ENCODE results near the gene CACNG1. TPM values are rescaled to one million over a fixed set of nuclear protein-coding genes. Genes with fewer than 3 reads are reported as not detected.

Gene CACNG1
- polyA plus RNA-seq, 1 donor (not counting 4 experiments of a cell fraction or from before 2014, with no cell fraction given) = not detected

DNA sequence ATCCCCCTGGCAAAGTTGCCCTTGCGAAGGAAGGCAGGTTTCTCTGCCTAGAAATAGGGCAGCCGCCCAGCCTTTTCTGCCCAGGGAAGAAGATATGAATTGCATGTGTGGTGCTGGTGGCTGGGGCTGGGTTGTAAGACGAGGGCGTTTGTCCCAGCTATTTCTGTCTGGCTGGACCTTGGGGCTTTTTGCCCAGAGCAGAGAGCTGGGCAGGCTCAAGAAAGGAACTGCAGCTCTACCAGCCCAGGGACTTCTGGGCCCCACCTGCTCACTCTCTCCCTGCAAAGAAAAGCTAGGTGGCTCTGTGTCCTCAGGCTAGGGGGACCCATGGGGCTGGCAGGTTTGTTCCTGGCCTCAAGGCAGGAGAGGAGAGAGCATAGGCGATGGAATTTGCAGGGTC, 586 bp downstream of the CACNG1 start:
- Histone ChIP-seq H3K9me3 (ENCODE audit: control insufficient read depth, low read depth, low read length) (no peaks in the 10 kb centered on the region), H3K36me3 (ENCODE audit: control insufficient read depth in 2 of 2, extremely low read depth in 1 of 2, insufficient read depth in 2 of 2, low read length in 2 of 2) (no peaks in the 10 kb centered on the region), H3K79me2 (ENCODE audit: control insufficient read depth, insufficient read depth, low read length) (no peaks in the 10 kb centered on the region), H3K4me3 (ENCODE audit: control insufficient read depth in 2 of 3, extremely low read depth in 1 of 3, insufficient read depth in 2 of 3, low read depth in 1 of 3, low read length in 3 of 3) (no peak overlapping the region), H3K27me3 (ENCODE audit: control insufficient read depth, extremely low read depth, insufficient read depth, low read length) (peaks cover 5% of the 10 kb centered on the region), H4K20me1 (ENCODE audit: control insufficient read depth, extremely low read depth, insufficient read depth, low read length) (no peaks in the 10 kb centered on the region), H3K9ac (ENCODE audit: control insufficient read depth, extremely low read depth, insufficient read depth, low read length) (no peak overlapping the region), H3K4me1 (ENCODE audit: control insufficient read depth, extremely low read depth, insufficient read depth, low read length) (no peaks in the 10 kb centered on the region), H3K27ac (ENCODE audit: control insufficient read depth, insufficient read depth, low read length) (no peak overlapping the region), H2AFZ (ENCODE audit: control insufficient read depth, low read length) (no peak overlapping the region), H3K4me2 (ENCODE audit: control insufficient read depth, extremely low read depth, insufficient read depth, low read depth, low read length) (no peak overlapping the region), H3K9me1 (ENCODE audit: control insufficient read depth, extremely low read depth, insufficient read depth, low read length) (no peaks in the 10 kb centered on the region)
- dilution Hi-C loops (cut with MboI; ENCODE audit: extremely low pct_ligation_motif_present, low sequenced_read_pairs) = no loop called here
- FAIRE-seq = no peak
- TF ChIP-seq, protein P1, sequence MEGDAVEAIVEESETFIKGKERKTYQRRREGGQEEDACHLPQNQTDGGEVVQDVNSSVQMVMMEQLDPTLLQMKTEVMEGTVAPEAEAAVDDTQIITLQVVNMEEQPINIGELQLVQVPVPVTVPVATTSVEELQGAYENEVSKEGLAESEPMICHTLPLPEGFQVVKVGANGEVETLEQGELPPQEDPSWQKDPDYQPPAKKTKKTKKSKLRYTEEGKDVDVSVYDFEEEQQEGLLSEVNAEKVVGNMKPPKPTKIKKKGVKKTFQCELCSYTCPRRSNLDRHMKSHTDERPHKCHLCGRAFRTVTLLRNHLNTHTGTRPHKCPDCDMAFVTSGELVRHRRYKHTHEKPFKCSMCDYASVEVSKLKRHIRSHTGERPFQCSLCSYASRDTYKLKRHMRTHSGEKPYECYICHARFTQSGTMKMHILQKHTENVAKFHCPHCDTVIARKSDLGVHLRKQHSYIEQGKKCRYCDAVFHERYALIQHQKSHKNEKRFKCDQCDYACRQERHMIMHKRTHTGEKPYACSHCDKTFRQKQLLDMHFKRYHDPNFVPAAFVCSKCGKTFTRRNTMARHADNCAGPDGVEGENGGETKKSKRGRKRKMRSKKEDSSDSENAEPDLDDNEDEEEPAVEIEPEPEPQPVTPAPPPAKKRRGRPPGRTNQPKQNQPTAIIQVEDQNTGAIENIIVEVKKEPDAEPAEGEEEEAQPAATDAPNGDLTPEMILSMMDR (optimal IDR thresholded peaks at IDR 0.05 in 1 of 3, IDR thresholded peaks at IDR 0.05 in 1 of 3, conservative IDR thresholded peaks at IDR 0.05 in 1 of 3; ENCODE audit: extremely low read depth in 1 of 3, insufficient read depth in 2 of 3, low read length in 3 of 3) = no peak
- TF ChIP-seq EZH2 (IDR thresholded peaks at IDR 0.05; ENCODE audit: low read length) = no peak
- no peak for DNase-seq (ENCODE audit: low read depth, low spot score)

DNA sequence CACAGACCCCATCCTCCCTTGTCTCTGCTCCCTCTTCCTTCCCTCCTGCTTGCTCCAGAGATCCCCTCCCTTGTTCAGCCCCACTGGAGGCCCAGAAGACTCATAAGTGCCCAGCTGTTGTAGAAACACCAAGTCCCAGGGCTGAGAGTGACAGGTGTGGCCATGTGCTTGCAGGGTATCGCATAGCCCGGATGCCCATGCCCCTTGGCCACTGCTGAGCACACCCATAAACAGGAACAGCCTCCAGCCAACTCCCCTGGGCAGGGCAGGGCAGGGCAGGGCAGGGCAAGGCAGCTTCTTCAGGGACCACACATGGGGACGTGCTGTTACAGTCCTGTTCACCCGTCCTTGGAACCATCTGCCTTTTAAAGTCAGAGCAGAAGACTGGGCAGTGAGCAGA, 2.0 kb downstream of the CACNG1 start:
- Histone ChIP-seq H3K4me3 (ENCODE audit: control insufficient read depth in 2 of 3, extremely low read depth in 1 of 3, insufficient read depth in 2 of 3, low read depth in 1 of 3, low read length in 3 of 3) (no peak overlapping the region), H3K4me2 (ENCODE audit: control insufficient read depth, extremely low read depth, insufficient read depth, low read depth, low read length) (no peak overlapping the region), H3K27ac (ENCODE audit: control insufficient read depth, insufficient read depth, low read length) (no peak overlapping the region), H3K9ac (ENCODE audit: control insufficient read depth, extremely low read depth, insufficient read depth, low read length) (no peak overlapping the region), H3K36me3 (ENCODE audit: control insufficient read depth in 2 of 2, extremely low read depth in 1 of 2, insufficient read depth in 2 of 2, low read length in 2 of 2) (no peaks in the 10 kb centered on the region), H3K79me2 (ENCODE audit: control insufficient read depth, insufficient read depth, low read length) (no peaks in the 10 kb centered on the region), H2AFZ (ENCODE audit: control insufficient read depth, low read length) (no peak overlapping the region), H3K27me3 (ENCODE audit: control insufficient read depth, extremely low read depth, insufficient read depth, low read length) (peaks cover 8% of the 10 kb centered on the region), H4K20me1 (ENCODE audit: control insufficient read depth, extremely low read depth, insufficient read depth, low read length) (no peaks in the 10 kb centered on the region), H3K9me3 (ENCODE audit: control insufficient read depth, low read depth, low read length) (no peaks in the 10 kb centered on the region), H3K4me1 (ENCODE audit: control insufficient read depth, extremely low read depth, insufficient read depth, low read length) (no peaks in the 10 kb centered on the region), H3K9me1 (ENCODE audit: control insufficient read depth, extremely low read depth, insufficient read depth, low read length) (no peaks in the 10 kb centered on the region)
- FAIRE-seq (no peak), DNase-seq (ENCODE audit: low read depth, low spot score) (no peak)
- dilution Hi-C loops (cut with MboI; ENCODE audit: extremely low pct_ligation_motif_present, low sequenced_read_pairs) = no loop called here
- TF ChIP-seq, protein P1 (optimal IDR thresholded peaks at IDR 0.05 in 1 of 3, IDR thresholded peaks at IDR 0.05 in 1 of 3, conservative IDR thresholded peaks at IDR 0.05 in 1 of 3; ENCODE audit: extremely low read depth in 1 of 3, insufficient read depth in 2 of 3, low read length in 3 of 3) = no peak
- TF ChIP-seq EZH2 (IDR thresholded peaks at IDR 0.05; ENCODE audit: low read length) = no peak

All from keratinocyte (primary cell).